ENCODE results near the gene LRG1.

The LRG1 gene

GRCh38 chr19:4583961-4584669 is 44.3 kb upstream of the LRG1 start:
- TF ChIP-seq CTCF (IDR thresholded peaks at IDR 0.05; ENCODE audit: extremely low read depth, missing control alignments) = no peak

GRCh38 chr19:4582980-4583842 is 43.4 kb upstream of the LRG1 start:
- no peak for TF ChIP-seq CTCF (IDR thresholded peaks at IDR 0.05; ENCODE audit: extremely low read depth, missing control alignments)
- no peak for DNase-seq (ENCODE audit: low spot score)

More at GRCh38 chr19:4583961-4584669, 44.3 kb upstream of the LRG1 start:
- DNase-seq (ENCODE audit: low spot score) = no peak

GRCh38 chr19:4581666-4582553 is 42.1 kb upstream of the LRG1 start:
- DNase-seq (ENCODE audit: low spot score) = peak; percentile 66
- no peak for TF ChIP-seq CTCF (IDR thresholded peaks at IDR 0.05; ENCODE audit: extremely low read depth, missing control alignments)

- DNase-seq (ENCODE audit: low spot score) = no peak
- TF ChIP-seq CTCF (IDR thresholded peaks at IDR 0.05; ENCODE audit: extremely low read depth, missing control alignments) = no peak
Observed at GRCh38 chr19:4580961-4581665, 41.3 kb upstream of the LRG1 start.

GRCh38 chr19:4580021-4580901 is 40.4 kb upstream of the LRG1 start:
- no peak for TF ChIP-seq CTCF (IDR thresholded peaks at IDR 0.05; ENCODE audit: extremely low read depth, missing control alignments)
- DNase-seq (ENCODE audit: low spot score) = no peak

GRCh38 chr19:4579389-4579788 is 39.6 kb upstream of the LRG1 start:
- DNase-seq (ENCODE audit: low spot score) = no peak
- TF ChIP-seq CTCF (IDR thresholded peaks at IDR 0.05; ENCODE audit: extremely low read depth, missing control alignments) = no peak

Measured in GM20000 (cell line).